ENCODE measurements around the gene AKT1.

AKT1 gene

GRCh38 chr14:104830781-104831180 lies 35.2 kb upstream of the AKT1 start:
- H3K4me2 ChIP-seq (ENCODE audit: low read length), result no peak overlapping the region
- H4K12ac ChIP-seq (ENCODE audit: low read depth, low read length), result no peak overlapping the region
- peaks cover 6 to 13% of the 10 kb centered on the region in 2 experiments for H3K4me1 ChIP-seq (ENCODE audit: control insufficient read depth in 1 of 2, insufficient read depth in 2 of 2, low read length in 2 of 2)
- no peaks in the 10 kb centered on the region for H3K36me3 ChIP-seq (ENCODE audit: control insufficient read depth in 1 of 2, insufficient read depth in 2 of 2, low read length in 2 of 2)
- no peak overlapping the region for H2BK120ac ChIP-seq (ENCODE audit: insufficient read depth, low read length, poor library complexity)
- no peak overlapping the region for H3K27ac ChIP-seq (ENCODE audit: low read depth, low read length)
- H3K23ac ChIP-seq (ENCODE audit: low read length), result no peak overlapping the region
- no peak overlapping the region for H2BK5ac ChIP-seq (ENCODE audit: low read depth, low read length, poor library complexity)
- H3K9me3 ChIP-seq (ENCODE audit: insufficient read depth, low read depth, low read length), result no peaks in the 10 kb centered on the region
- H3K27me3 ChIP-seq (ENCODE audit: insufficient read depth, low read length), result no peaks in the 10 kb centered on the region
- no peak overlapping the region for H3K4me3 ChIP-seq (ENCODE audit: low read depth, low read length)
- WGBS (ENCODE audit: extremely low coverage, insufficient coverage, insufficient read length), result no CpG with 5 or more reads among the region's 9 CpGs
- H4K8ac ChIP-seq (ENCODE audit: low read depth, low read length), result no peak overlapping the region
- H3K18ac ChIP-seq (ENCODE audit: low read length), result no peak overlapping the region
- DNase-seq, result no peak
- H4K91ac ChIP-seq (ENCODE audit: low read depth, low read length), result no peak overlapping the region
- no peak overlapping the region for H2AFZ ChIP-seq (ENCODE audit: insufficient read depth, low read length, poor library complexity)
- H3K9ac ChIP-seq (ENCODE audit: low read length), result no peak overlapping the region
- no peak overlapping the region for H2BK12ac ChIP-seq (ENCODE audit: low read length)
- no peak overlapping the region for H2AK5ac ChIP-seq (ENCODE audit: low read length)
- no peak overlapping the region for H3K4ac ChIP-seq (ENCODE audit: low read depth, low read length)
- no peaks in the 10 kb centered on the region for H3K79me2 ChIP-seq (ENCODE audit: control insufficient read depth, insufficient read depth, low read length, poor library complexity)
- no peak overlapping the region for H3K14ac ChIP-seq (ENCODE audit: low read length)
- peaks cover 6% of the 10 kb centered on the region for H3K79me1 ChIP-seq (ENCODE audit: low read length)

DNA sequence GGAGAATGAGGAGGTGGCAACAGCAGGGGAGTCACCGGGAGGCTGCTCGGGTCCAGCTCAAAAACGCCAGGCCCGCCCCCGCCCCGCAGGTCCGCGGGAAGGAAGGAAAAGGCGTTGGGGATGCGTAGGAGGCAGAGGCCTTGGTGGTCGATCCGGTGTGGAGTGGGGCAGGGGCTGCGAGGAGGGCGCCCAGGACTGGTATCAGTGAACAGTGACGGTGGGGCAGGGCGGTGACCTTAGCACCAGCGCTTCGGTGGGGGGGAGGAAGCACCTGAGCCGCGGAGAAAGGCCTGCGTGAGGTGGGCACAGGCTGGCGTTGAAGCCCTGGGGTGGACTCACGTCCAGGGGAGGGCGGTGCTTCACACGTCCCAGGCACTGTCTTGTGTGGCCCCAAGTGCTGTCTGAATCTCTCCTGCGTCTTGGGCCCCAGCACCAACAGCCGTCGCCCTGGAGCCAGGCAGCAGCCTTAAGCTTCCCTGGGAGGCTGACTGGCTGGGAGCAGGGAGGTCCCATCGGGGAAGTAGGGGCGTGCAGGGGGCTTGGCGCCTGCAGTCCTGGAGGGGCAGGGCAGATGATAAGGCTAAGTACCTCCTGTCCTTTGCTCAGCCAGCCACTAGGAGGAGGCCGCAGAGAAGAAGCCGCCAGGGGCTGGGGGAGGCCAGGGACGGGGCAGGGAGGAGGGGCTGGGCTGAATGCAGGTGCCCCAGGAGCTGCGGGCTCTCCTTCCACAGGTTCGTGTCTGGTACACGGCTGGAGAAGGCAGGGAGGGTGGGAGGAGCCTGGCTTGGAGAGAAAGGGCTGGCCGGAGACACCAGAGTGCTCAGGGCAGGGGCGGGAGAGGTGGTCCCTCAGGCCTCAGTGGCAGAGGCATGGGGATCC lies 31.9 kb upstream of the AKT1 start:
- Histone ChIP-seq H3K36me3 (ENCODE audit: control insufficient read depth in 1 of 2, insufficient read depth in 2 of 2, low read length in 2 of 2) (no peaks in the 10 kb centered on the region), H2AK5ac (ENCODE audit: low read length) (no peak overlapping the region), H2BK5ac (ENCODE audit: low read depth, low read length, poor library complexity) (no peak overlapping the region), H3K9ac (ENCODE audit: low read length) (no peak overlapping the region), H3K4me2 (ENCODE audit: low read length) (peak overlapping the region; percentile 70), H3K18ac (ENCODE audit: low read length) (no peak overlapping the region), H2BK120ac (ENCODE audit: insufficient read depth, low read length, poor library complexity) (no peak overlapping the region), H3K9me3 (ENCODE audit: insufficient read depth, low read depth, low read length) (no peaks in the 10 kb centered on the region), H3K4ac (ENCODE audit: low read depth, low read length) (peak overlapping the region; percentile 2), H4K91ac (ENCODE audit: low read depth, low read length) (peak overlapping the region; percentile 28), H4K12ac (ENCODE audit: low read depth, low read length) (peak overlapping the region; percentile 4), H3K23ac (ENCODE audit: low read length) (no peak overlapping the region), H2BK12ac (ENCODE audit: low read length) (no peak overlapping the region), H3K27ac (ENCODE audit: low read depth, low read length) (no peak overlapping the region), H3K79me1 (ENCODE audit: low read length) (peaks cover 6% of the 10 kb centered on the region), H3K79me2 (ENCODE audit: control insufficient read depth, insufficient read depth, low read length, poor library complexity) (no peaks in the 10 kb centered on the region), H3K4me3 (ENCODE audit: low read depth, low read length) (no peak overlapping the region), H3K14ac (ENCODE audit: low read length) (peak overlapping the region; percentile 5), H4K8ac (ENCODE audit: low read depth, low read length) (peak overlapping the region; percentile 59), H2AFZ (ENCODE audit: insufficient read depth, low read length, poor library complexity) (peak overlapping the region; percentile 53), H3K4me1 (ENCODE audit: control insufficient read depth in 1 of 2, insufficient read depth in 2 of 2, low read length in 2 of 2) (peaks cover 6 to 15% of the 10 kb centered on the region in 2 experiments), H3K27me3 (ENCODE audit: insufficient read depth, low read length) (peaks cover 4% of the 10 kb centered on the region)
- no CpG with 5 or more reads among the region's 39 CpGs for WGBS (ENCODE audit: extremely low coverage, insufficient coverage, insufficient read length)
- DNase-seq, result peak; percentile 74 to 79

GRCh38 chr14:104826861-104827176 lies 31.3 kb upstream of the AKT1 start:
- Histone ChIP-seq H4K8ac (ENCODE audit: low read depth, low read length) (peak overlapping the region; percentile 59), H2BK5ac (ENCODE audit: low read depth, low read length, poor library complexity) (no peak overlapping the region), H4K91ac (ENCODE audit: low read depth, low read length) (peak overlapping the region; percentile 28), H3K36me3 (ENCODE audit: control insufficient read depth in 1 of 2, insufficient read depth in 2 of 2, low read length in 2 of 2) (no peaks in the 10 kb centered on the region), H2BK120ac (ENCODE audit: insufficient read depth, low read length, poor library complexity) (no peak overlapping the region), H3K27ac (ENCODE audit: low read depth, low read length) (no peak overlapping the region), H3K79me1 (ENCODE audit: low read length) (peaks cover 6% of the 10 kb centered on the region), H2AFZ (ENCODE audit: insufficient read depth, low read length, poor library complexity) (peak overlapping the region; percentile 53), H3K9ac (ENCODE audit: low read length) (no peak overlapping the region), H3K4me3 (ENCODE audit: low read depth, low read length) (no peak overlapping the region), H3K18ac (ENCODE audit: low read length) (no peak overlapping the region), H3K4ac (ENCODE audit: low read depth, low read length) (no peak overlapping the region), H2AK5ac (ENCODE audit: low read length) (no peak overlapping the region), H2BK12ac (ENCODE audit: low read length) (no peak overlapping the region), H3K14ac (ENCODE audit: low read length) (no peak overlapping the region), H3K4me1 (ENCODE audit: control insufficient read depth in 1 of 2, insufficient read depth in 2 of 2, low read length in 2 of 2) (peaks cover 6 to 15% of the 10 kb centered on the region in 2 experiments), H3K9me3 (ENCODE audit: insufficient read depth, low read depth, low read length) (no peaks in the 10 kb centered on the region), H3K79me2 (ENCODE audit: control insufficient read depth, insufficient read depth, low read length, poor library complexity) (no peaks in the 10 kb centered on the region), H3K27me3 (ENCODE audit: insufficient read depth, low read length) (peaks cover 4% of the 10 kb centered on the region), H3K23ac (ENCODE audit: low read length) (no peak overlapping the region), H4K12ac (ENCODE audit: low read depth, low read length) (no peak overlapping the region), H3K4me2 (ENCODE audit: low read length) (peak overlapping the region; percentile 70)
- WGBS (ENCODE audit: extremely low coverage, insufficient coverage, insufficient read length), result no CpG with 5 or more reads among the region's 27 CpGs
- DNase-seq, result no peak

DNA sequence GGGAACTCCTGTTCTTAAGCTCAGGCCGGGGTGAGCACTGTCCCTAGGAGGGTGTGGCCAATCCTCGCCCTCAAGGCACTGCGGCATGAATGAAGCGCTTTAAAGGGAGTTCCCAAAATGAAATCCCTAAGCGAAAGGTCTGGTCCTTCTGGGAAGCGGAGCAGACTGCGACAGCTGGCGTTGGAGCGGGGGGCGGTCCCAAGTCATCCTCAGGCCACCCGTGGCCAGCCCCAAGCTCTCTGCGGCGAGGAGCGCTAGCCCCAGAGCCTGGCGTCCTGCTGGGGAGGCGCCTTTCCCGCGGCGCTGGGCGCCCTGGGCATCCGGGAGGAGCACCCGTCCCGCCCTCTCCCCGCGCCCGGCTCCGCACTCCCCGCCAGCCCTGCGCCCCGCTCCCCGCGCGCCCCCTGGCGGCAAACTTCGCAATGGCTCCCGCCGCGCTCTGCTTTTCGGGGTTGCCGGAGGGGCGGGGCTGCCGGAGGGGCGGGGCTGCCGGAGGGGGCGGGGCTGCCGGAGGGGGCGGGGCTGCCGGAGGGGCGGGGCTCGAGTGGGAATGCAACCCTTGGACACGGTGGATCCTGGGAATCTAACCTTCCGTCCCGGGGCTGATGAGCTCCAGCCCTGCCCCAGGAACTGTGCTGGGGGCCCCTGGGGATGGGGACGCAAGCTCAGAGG lies 30.8 kb upstream of the AKT1 start:
- no peak overlapping the region for H3K4ac ChIP-seq (ENCODE audit: low read depth, low read length)
- no CpG with 5 or more reads among the region's 54 CpGs for WGBS (ENCODE audit: extremely low coverage, insufficient coverage, insufficient read length)
- peaks cover 3% of the 10 kb centered on the region for H3K9me3 ChIP-seq (ENCODE audit: insufficient read depth, low read depth, low read length)
- no peak overlapping the region for H3K9ac ChIP-seq (ENCODE audit: low read length)
- H3K23ac ChIP-seq (ENCODE audit: low read length), result no peak overlapping the region
- peaks cover 6% of the 10 kb centered on the region for H3K79me1 ChIP-seq (ENCODE audit: low read length)
- peak; percentile 64 to 81 for DNase-seq
- peak overlapping the region; percentile 60 for H3K18ac ChIP-seq (ENCODE audit: low read length)
- H2BK120ac ChIP-seq (ENCODE audit: insufficient read depth, low read length, poor library complexity), result no peak overlapping the region
- H2BK5ac ChIP-seq (ENCODE audit: low read depth, low read length, poor library complexity), result no peak overlapping the region
- peak overlapping the region; percentile 99 for H3K4me2 ChIP-seq (ENCODE audit: low read length)
- no peaks in the 10 kb centered on the region for H3K79me2 ChIP-seq (ENCODE audit: control insufficient read depth, insufficient read depth, low read length, poor library complexity)
- peak overlapping the region; percentile 40 for H4K91ac ChIP-seq (ENCODE audit: low read depth, low read length)
- no peak overlapping the region for H3K14ac ChIP-seq (ENCODE audit: low read length)
- H2AK5ac ChIP-seq (ENCODE audit: low read length), result no peak overlapping the region
- peak overlapping the region; percentile 57 for H4K8ac ChIP-seq (ENCODE audit: low read depth, low read length)
- H3K36me3 ChIP-seq (ENCODE audit: control insufficient read depth in 1 of 2, insufficient read depth in 2 of 2, low read length in 2 of 2), result no peaks in the 10 kb centered on the region
- no peak overlapping the region for H2BK12ac ChIP-seq (ENCODE audit: low read length)
- H3K4me3 ChIP-seq (ENCODE audit: low read depth, low read length), result peak overlapping the region; percentile 73
- H3K27ac ChIP-seq (ENCODE audit: low read depth, low read length), result no peak overlapping the region
- H3K27me3 ChIP-seq (ENCODE audit: insufficient read depth, low read length), result peaks cover 4% of the 10 kb centered on the region
- no peak overlapping the region for H4K12ac ChIP-seq (ENCODE audit: low read depth, low read length)
- peak overlapping the region; percentile 74 for H2AFZ ChIP-seq (ENCODE audit: insufficient read depth, low read length, poor library complexity)
- peaks cover 6 to 15% of the 10 kb centered on the region in 2 experiments for H3K4me1 ChIP-seq (ENCODE audit: control insufficient read depth in 1 of 2, insufficient read depth in 2 of 2, low read length in 2 of 2)

All from trophoblast cell (in vitro differentiated cells and primary cell).